ENCODE measurements around the gene GNL2. TPM values are rescaled to one million over a fixed set of nuclear protein-coding genes. Genes with fewer than 3 reads are reported as not detected.

Gene GNL2
- total RNA-seq, 1 experiment from 2014 or later: 121 TPM

DNA sequence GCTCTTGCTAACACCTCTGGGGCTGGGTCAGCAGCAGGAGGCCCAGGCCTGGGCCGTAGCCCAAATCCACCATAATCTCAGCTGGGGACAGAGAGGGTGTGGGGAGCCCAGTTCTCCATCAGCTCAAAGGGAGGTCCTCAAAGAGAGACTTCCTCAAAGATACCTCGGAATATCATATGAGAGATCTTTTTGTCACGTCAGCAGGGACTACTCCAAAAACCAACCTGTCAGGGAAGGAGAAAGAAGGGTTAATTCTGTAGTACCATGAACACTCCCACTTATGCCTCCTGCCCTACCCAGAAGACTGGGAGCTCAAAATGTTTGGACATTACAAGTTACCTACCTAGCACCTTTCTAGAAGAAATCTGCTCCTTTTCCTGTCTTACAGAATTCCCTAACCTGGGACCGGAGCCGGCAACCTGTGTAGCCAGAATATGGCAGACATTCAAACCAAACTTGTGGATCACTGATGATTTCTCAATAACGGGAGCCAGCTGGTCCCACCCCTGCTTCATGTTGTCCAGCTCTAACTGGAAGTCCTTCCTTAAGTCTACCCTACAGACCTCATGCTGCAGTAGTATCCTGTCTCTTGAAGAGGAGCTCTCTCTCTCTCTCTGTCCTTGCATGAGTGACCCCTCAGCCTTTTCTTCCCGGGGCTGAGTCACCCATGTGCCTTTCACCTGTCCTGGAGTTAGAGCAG lies 34.1 kb upstream of the GNL2 start:
- intact Hi-C loops (cut with micrococcal nuclease; ENCODE audit: unreplicated experiment): no loop called here
- CTCF ChIA-PET: no interaction called here

DNA sequence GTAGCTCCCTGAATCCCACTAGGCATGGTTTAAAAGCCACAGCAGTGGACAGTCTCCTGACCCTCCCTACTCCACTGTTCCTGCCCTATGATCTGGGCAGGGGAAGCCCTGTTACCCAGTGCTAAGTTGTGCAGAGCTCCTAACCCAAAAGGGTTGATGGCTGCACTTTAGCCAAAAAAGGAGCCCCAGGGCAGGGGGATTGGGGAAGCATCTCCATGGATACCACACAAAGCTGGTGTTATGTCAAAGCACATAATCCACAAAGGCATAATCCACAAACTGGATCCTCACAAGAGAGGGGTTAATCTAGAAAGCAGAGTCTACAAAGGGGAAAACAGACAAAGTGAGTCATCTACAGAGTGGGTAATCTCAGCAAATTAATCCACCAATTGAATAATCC lies 33.3 kb upstream of the GNL2 start:
- ChIA-PET CTCF (no interaction called here), POLR2A (ENCODE audit: low non-redundant PET) (no interaction called here)
- Histone ChIP-seq H3K27ac (ENCODE audit: low read depth, low read length, poor library complexity, severe bottlenecking) (no peak overlapping the region), H3K27me3 (replicated peaks; ENCODE audit: insufficient read depth, low read depth, low read length, poor library complexity) (peaks cover 89% of the 10 kb centered on the region), H3K36me3 (ENCODE audit: insufficient read depth, low read length, poor library complexity, severe bottlenecking) (no peaks in the 10 kb centered on the region), H3K4me1 (ENCODE audit: insufficient read depth, low read length, poor library complexity, severe bottlenecking) (no peaks in the 10 kb centered on the region), H3K9me3 (ENCODE audit: low read depth, low read length, poor library complexity, severe bottlenecking) (no peaks in the 10 kb centered on the region), H3K4me3 (ENCODE audit: low read depth, low read length, poor library complexity, severe bottlenecking) (no peak overlapping the region)
- no TSS peak for BruUV-seq (replicated peaks)
- DNase-seq (ENCODE audit: low spot score): no peak
- intact Hi-C loops (cut with micrococcal nuclease; ENCODE audit: unreplicated experiment): no loop called here
- TF ChIP-seq EZH2 (IDR thresholded peaks at IDR 0.05; ENCODE audit: borderline replicate concordance, low read depth, low read length, poor library complexity, severe bottlenecking) (no peak), CTCF (conservative IDR thresholded peaks at IDR 0.05; ENCODE audit: low read depth, low read length) (no peak)

More for the DNA sequence above, 34.1 kb upstream of the GNL2 start:
- H3K27me3 ChIP-seq (replicated peaks; ENCODE audit: insufficient read depth, low read depth, low read length, poor library complexity): peaks cover 89% of the 10 kb centered on the region
- no peak overlapping the region for H3K4me3 ChIP-seq (ENCODE audit: low read depth, low read length, poor library complexity, severe bottlenecking)
- no peaks in the 10 kb centered on the region for H3K36me3 ChIP-seq (ENCODE audit: insufficient read depth, low read length, poor library complexity, severe bottlenecking)
- H3K27ac ChIP-seq (ENCODE audit: low read depth, low read length, poor library complexity, severe bottlenecking): no peak overlapping the region
- H3K9me3 ChIP-seq (ENCODE audit: low read depth, low read length, poor library complexity, severe bottlenecking): no peaks in the 10 kb centered on the region
- BruUV-seq (replicated peaks): no TSS peak
- no peaks in the 10 kb centered on the region for H3K4me1 ChIP-seq (ENCODE audit: insufficient read depth, low read length, poor library complexity, severe bottlenecking)
- POLR2A ChIA-PET (ENCODE audit: low non-redundant PET): no interaction called here
- DNase-seq (ENCODE audit: low spot score): no peak
- no peak for TF ChIP-seq CTCF (conservative IDR thresholded peaks at IDR 0.05; ENCODE audit: low read depth, low read length)
- no peak for TF ChIP-seq EZH2 (IDR thresholded peaks at IDR 0.05; ENCODE audit: borderline replicate concordance, low read depth, low read length, poor library complexity, severe bottlenecking)

DNA sequence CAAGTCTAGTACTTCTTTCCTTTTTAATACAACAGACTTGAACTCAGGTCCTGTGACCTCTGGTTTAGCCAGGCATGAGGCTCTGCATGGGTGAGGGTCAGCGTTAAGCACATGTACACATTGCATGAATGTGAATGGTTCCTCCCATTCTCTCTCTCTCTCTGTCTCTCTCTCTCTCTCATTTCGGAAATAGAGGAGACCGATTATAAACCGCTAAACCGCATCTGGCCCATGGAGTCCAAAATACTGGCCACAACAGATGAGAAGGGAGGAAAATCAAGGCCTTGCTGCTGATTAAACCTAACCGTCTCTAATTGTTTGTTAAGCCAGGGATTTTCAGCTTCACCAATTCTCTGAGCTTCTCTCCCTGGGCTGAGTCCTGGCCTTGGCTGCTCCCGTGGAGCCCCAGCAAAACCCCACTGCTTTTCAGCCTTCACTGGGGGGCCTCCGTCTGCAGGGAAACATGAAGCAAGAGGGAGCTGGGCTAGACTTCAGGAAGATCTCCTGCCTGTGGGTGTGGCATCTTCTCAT lies 32.4 kb upstream of the GNL2 start:
- CTCF ChIA-PET: no interaction called here

More for the DNA sequence above, 32.4 kb upstream of the GNL2 start:
- intact Hi-C loops (cut with micrococcal nuclease; ENCODE audit: unreplicated experiment): no loop called here
- Histone ChIP-seq H3K27me3 (replicated peaks; ENCODE audit: insufficient read depth, low read depth, low read length, poor library complexity) (peaks cover 87% of the 10 kb centered on the region), H3K4me3 (ENCODE audit: low read depth, low read length, poor library complexity, severe bottlenecking) (no peak overlapping the region), H3K36me3 (ENCODE audit: insufficient read depth, low read length, poor library complexity, severe bottlenecking) (no peaks in the 10 kb centered on the region), H3K27ac (ENCODE audit: low read depth, low read length, poor library complexity, severe bottlenecking) (no peak overlapping the region), H3K4me1 (ENCODE audit: insufficient read depth, low read length, poor library complexity, severe bottlenecking) (no peaks in the 10 kb centered on the region), H3K9me3 (ENCODE audit: low read depth, low read length, poor library complexity, severe bottlenecking) (no peaks in the 10 kb centered on the region)
- no peak for DNase-seq (ENCODE audit: low spot score)
- TF ChIP-seq EZH2 (IDR thresholded peaks at IDR 0.05; ENCODE audit: borderline replicate concordance, low read depth, low read length, poor library complexity, severe bottlenecking) (no peak), CTCF (conservative IDR thresholded peaks at IDR 0.05; ENCODE audit: low read depth, low read length) (no peak)
- POLR2A ChIA-PET (ENCODE audit: low non-redundant PET): no interaction called here
- BruUV-seq (replicated peaks): no TSS peak

Data from A673 (cell line).